Measurements from ENCODE around the gene CADPS. TPM values are rescaled to one million over a fixed set of nuclear protein-coding genes. Genes with fewer than 3 reads are reported as not detected.

CADPS gene
- total RNA-seq, 1 donor: not detected

DNA sequence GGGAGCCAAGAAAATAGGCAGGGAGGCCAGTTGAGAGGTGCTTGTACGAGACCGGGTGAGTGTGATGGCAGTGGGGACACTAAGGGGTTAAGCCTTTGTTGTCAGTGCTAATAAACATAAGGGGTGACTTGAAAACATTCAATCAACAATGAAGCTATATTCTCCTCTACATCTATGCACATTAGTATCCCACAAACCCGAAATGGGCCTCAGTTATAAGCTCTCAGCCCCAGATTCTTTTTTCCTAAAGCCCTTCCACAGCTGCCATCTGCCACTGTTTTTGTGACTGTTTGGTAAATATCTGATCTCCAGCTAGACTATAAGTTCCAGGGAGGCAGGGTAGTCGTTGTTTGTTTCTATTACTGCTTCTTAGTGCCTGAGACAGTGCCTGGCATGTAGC is 118.2 kb downstream of the CADPS start:
- no peak for DNase-seq (ENCODE audit: low read depth in 2 of 3, low spot score in 2 of 3)

DNA sequence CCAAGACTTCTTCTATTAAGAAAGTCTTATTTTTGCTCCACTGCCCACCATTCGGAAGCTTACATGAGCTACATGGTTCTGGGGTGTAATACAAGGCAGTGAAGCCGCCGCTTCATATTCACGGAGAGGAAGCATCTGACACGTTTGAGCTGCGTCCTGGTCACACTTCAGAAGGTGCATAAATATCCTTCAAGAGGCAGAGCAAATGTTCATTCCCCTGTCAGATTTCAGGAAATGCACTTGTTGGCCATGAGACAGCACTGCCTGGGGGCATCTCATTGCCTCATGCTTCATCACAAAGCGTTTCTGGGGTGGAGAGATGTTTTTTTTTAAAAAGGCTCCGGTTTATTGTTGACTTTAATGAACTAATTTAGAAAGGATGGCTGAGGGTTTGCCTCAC is 119.9 kb downstream of the CADPS start:
- no peak for DNase-seq (ENCODE audit: low read depth in 2 of 3, low spot score in 2 of 3)

DNA sequence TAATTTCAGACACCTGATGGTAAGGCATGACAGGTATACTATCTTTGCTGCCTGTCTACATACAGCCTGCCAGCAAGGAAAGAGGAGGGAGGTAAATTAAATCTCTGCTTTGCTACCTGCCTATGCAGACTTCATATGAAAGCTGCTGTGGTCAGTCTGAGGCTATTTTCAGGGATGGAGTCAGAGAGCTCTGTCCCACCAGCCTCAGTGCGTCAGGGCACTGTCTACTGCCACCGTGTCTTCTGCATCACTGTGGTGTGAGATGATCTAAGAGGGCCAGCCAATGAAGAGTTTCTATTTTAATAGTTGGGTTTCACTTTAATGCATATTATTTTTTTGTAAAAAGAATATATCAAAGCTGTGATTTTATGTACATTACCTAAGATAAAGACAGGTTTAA is 125.6 kb downstream of the CADPS start:
- DNase-seq (ENCODE audit: low read depth in 2 of 3, low spot score in 2 of 3): no peak

DNA sequence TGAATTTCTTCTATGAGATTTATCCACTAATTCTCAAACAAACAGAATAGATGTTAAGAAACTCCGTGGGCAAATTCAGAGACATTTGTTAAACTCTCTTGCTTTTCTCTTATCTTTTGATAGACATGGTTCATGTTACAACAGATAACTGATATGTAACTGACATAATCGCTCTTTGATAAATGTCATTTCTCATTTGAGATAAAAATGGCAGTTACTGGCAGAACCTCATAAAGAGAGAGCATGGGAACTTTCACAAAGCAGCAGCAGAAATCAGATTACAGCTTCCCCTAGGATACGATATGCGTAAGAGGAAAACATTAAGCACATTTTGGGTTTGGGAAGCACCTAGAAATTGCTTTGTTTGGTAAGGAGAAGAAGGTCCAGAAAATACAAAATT is 126.1 kb downstream of the CADPS start:
- no peak for DNase-seq (ENCODE audit: low read depth in 2 of 3, low spot score in 2 of 3)

DNA sequence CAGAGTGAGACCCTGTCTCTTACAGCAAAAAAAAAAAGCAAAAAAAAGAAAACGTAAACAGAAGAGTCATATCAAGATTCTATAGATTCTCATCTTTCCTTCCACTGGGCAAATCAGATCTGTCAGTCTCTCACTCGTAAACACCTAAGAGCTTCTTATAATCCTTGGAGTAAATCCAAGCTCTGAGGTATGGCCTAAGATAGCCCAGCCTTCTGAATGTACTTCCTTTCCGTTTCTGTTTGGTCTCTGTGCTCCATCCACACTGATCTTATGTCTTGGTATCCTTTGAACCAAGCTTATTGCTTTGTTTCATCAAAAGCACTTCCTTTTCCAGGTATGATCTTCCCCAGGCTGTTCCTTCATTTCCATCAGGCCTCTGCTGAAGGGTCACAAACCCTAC is 137.8 kb downstream of the CADPS start:
- DNase-seq (ENCODE audit: low read depth in 2 of 3, low spot score in 2 of 3): no peak

DNA sequence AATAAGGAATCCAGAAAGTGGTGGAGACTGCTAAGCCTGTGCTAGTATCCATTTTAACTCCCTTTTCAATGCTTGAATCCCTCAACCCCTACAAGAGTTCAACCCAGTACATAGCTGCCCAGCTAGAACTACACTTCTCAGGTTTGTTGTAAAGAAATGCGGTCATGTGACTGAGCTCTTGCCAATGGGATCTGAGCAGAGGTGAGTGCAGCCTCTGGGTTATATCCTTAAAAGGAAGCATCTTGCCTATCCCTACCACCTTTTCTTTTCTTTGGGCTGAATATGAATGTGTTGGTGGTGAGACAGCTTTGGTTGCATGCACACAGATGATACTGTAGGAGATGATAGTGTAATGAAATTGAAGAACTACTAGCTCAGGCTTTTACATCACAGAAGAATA is 139.7 kb downstream of the CADPS start:
- DNase-seq (ENCODE audit: low read depth in 2 of 3, low spot score in 2 of 3): no peak

DNA sequence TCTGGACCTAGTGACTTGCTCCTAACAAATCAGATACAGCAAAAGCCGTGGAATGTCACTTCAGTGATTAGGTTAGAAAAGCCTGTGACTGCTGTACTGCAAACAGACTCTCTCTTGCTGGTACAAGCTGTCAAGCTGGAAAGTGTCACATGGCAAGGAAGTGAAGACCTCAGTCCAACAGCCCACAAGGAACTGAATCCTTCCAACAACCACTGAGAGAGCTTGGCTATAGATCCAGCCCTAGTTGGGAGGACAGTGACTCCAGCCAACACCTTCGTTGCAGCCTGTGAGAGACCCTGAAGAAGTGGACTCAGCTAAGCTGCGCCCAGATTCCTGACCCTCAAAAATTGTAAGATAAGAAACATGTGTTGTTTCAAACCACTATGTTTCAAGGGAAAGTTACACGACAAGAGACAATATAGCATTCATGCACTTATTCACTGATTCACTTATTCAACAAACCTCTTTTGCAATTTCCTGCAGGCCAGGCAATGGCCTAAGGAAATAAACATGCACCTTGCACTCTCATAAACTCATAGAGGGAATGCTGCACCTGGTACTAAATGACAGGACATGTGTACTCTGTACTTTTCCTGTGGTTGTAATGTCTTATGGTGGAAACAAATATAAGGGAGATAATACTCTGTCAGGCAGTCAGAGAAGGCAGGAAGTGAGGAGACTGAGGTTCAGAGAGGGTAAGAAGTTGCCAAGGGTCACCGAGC is 142.9 kb downstream of the CADPS start:
- DNase-seq (ENCODE audit: low read depth in 2 of 3, low spot score in 2 of 3): no peak

DNA sequence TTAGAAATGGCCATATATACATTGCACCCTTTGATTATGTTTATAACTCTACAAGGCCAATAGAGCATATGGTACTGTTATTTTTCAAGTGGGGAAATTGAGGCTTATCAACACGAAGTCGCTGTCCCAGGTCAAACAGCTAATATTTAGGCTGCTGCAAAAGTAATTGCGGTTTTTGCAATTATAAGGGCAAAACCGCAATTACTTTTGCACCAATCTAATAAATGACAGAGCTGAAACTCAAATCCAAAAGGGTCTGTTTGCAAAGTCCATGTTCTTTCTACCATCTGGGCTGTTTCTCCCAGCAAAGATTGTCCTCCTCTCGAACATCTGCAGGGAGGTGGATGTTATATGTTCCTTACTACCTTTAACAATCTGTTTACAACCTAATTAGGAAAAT is 147.2 kb downstream of the CADPS start:
- no peak for DNase-seq (ENCODE audit: low read depth in 2 of 3, low spot score in 2 of 3)

DNA sequence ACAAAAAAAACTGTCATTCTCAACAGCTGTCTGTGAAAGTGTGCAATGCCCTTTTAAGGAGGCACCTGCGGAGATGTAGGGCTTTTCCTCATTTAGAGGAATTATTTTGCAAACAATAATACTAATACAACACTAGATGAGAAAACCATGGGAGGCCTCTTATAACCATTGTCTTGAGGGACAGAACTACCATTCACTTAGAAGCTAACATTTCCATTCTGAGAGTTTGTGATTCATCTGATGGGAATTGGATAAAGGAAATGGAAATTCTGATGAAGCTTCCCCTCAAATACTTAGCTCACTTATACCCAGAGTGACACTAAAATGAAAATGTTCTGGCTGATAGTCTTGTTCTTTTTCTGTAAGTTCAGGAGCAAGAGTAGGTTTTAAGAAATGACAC is 147.7 kb downstream of the CADPS start:
- no peak for DNase-seq (ENCODE audit: low read depth in 2 of 3, low spot score in 2 of 3)

DNA sequence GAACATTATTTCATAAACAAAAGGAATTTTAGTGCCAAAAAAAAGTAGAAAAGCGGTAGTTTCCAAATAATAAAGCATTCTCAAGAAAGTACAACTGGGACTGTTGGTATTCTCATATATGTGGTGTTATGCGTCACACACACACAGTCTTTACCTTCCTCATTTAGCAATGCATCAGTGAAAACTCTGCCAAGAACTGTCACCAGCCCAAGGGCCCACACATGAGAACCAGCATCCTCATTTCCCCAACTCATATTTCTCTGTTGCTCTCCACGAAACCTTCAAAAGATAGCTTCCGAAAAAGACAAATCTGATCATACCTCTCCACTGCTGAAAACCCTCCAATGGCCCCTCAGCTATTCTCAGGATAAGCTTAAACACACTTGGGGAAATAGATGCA is 150.7 kb downstream of the CADPS start:
- DNase-seq (ENCODE audit: low read depth in 2 of 3, low spot score in 2 of 3): no peak

DNA sequence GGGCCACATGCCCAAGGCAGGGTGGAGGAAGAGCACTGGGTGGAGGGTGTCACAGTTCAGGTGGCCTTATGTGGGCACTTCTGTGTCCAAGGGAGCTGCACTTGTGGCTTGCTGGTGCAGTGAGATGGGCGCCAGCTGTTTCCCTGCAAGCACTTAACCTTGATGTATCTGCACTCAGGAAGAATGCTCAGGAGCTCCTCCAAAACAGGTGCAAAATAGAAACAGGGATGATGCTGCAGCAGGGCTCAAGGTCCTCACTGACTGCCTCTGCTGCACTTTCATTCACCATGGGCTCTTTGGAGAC is 151.3 kb downstream of the CADPS start:
- no peak for DNase-seq (ENCODE audit: low read depth in 2 of 3, low spot score in 2 of 3)

DNA sequence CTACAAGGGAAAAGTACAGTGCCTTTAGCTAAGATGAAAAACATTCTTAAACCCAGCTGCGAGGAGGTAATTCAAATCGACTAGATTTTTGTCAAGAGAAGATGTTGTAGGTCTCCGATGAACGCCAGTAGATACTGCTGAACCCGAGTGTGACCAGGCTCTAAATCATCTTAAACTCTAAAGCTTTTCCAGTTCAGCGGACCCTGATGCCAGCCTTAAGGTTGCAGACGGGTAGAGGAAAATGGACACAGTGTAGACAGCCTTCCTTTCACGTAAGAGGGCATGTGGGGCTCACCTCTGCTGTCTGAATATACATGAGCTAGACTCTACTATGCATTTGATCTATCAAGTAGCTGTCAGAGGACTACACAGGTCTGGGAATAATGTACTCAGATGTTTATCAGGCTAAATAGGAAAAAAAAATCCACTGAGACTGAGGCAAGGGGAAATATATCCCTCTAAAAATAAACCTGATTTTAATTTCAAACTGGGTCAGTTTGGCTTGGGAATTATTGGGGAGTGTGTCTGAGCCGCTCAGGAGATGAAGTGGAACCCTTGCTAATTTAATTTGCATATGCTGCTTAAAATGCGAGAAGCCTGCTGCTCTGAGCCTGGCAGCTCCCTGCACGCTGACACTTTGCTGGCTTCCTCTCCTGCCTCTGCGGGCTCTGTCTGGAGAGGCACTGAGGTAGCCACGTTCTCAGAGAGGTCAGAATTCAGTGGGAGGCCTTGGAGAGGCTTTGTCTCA is 151.9 kb downstream of the CADPS start:
- no peak for DNase-seq (ENCODE audit: low read depth in 2 of 3, low spot score in 2 of 3)

DNA sequence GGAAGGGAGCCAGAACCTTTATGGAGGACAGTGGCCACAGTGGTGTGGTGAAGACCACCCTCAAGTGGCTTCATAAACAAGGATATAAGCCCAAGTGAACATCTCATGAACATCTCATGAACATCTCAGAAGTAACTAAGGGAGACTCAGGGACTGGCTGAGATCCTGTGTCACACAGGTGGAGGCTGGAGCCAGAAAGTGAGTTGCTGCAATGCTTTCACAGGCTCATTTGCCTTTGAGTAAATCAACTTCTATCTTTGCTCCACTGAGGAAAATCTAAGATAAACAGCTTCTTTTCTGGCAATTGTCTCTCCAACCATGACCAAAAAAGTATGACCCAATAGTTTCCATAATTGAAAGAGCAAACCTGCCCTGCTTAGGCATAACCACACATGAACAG is 152.9 kb downstream of the CADPS start:
- no peak for DNase-seq (ENCODE audit: low read depth in 2 of 3, low spot score in 2 of 3)

DNA sequence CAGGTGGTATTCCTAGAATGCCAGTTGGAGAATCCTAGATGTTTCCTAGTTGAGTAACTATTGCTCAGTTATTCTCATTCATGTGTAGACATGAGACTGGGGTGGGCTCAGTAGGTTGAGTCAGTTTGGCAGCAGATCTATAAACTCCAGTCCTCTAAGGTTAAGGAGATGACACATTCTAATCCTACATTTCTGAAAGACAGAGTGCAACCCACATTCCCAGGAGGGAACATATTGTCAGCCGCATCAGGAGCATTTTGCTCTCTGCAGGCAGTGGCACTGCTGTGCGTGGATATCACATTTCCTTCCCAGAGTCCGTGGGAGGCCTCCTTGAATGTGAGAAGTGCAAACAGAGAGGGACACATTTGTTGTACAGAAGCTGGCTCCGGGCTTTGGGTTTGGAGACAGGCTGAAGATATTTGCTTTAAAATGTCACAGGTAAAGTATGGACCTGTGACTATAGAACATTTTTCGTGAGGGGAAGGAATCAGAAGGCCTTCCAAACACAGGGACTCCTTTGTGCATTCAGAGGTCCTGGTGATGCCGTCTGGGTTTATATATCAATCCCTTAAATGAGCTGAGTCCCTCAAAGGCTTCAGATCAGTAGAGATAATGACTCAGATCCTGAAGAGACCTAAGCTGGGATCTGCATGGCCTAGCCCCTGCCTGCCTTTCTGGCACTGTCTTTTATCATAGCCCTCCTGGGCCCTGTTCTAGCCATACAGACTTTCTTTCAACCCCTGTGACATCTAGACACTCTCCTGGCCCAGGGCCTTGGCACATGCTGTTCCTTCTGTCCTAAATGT is 156.5 kb downstream of the CADPS start:
- no peak for DNase-seq (ENCODE audit: low read depth in 2 of 3, low spot score in 2 of 3)

DNA sequence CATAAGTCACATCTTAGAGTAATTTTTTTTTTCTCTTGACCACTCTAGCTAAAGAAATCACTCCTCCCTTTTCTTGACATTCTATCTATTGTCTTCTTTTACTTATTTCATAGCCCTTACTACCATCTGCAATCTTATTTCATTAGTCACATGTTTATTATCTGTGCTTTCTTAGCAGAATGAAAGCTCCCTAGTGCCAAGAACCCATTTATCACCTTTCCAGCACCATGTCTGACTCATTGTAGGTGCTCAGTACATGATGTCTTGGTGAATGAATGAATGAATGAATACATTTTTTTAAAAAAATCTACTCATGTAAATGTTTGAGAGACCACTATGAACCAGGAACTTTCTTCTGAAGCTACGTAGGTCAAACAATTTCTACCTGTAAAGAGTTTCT is 157.2 kb downstream of the CADPS start:
- DNase-seq (ENCODE audit: low read depth in 2 of 3, low spot score in 2 of 3): no peak

DNA sequence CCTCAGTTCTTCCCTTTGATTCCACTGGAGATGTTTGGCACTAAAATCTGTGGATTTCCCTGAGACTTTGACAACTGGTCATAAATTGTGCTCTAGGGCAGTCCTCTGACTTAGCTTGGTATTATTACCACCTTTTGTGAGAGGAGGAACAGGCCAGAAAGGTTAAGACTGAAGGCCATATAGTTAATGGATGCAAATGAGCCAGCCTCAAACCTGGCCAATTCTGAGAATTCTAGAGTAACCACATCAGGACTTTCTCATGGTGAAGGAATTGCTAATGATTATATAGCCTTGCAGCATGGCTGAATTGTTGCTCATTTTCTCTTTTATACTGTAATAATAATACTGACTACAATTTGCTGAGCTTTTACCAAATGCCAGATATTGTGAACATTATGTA is 162.5 kb downstream of the CADPS start:
- no peak for DNase-seq (ENCODE audit: low read depth in 2 of 3, low spot score in 2 of 3)

DNA sequence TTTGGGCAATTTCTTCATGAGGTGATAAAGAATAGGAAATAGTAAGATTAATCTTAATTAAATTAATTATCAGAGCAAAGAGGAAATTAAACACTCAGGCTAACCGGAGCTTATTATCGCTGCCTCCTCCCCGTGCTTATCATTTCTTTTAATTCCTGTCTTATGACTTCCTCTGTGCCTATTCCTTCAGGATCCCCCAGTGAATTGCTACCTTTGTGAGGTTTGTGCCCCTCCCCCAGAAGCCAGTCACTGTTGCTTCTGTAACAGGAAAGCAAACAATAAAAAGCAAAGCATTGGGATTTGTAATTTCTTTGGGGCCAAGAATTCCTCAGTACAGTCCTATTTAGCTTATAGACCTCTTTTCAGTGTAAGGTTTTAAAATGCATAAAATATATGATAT is 164.5 kb downstream of the CADPS start:
- no peak for DNase-seq (ENCODE audit: low read depth in 2 of 3, low spot score in 2 of 3)

DNA sequence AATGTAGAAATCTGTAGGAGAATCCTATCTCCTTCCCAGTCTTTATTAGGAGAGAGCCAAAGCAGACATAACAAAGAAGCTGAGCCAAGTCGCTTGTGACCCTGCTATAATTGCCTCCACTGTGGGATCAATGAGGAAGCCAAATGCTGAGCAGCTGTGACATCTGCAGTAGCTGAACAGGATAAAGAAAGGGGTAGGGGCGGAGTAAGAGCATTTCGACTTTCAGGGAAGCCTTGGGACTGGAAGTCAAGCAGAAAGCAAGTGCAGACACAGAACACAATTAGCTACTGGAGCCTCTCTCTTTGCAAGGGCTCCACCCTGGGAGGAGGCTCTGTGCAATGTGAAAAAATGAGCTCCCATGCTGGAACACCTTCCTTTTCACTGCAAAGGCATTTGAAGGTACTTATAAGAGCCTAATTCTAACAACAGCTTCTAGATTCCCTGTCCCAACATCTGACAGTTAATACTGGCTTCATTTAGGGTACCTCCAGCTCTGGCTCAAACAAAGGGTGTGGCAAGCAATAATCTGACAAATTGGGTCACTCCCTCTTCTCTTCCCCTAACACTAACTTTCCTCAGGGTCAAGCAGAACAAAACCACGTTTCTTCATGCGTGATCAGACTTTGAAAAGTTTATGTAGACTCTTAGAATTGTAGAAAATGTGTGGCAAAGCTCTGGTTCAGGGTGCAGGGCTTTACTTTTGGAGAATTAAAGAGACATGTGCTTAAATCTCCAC is 166.4 kb downstream of the CADPS start:
- DNase-seq (ENCODE audit: low read depth in 2 of 3, low spot score in 2 of 3): no peak

DNA sequence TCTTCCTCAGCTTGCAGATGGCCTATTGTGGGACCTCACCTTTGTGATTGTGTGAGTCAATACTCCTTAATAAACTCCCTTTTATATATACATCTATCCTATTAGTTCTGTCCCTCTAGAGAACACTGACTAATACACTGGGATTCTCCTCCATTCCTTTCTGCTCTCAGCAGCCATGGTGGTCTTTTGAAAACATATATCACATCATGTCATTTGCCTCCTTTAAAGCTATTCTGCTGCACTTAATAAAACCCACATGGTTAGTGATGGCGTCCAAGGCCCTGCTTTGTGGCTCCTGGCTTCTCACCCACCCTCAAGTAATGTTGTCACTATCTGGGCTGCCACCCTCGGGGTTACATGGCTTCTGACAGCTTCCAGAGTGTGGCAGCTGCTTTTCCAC is 169.5 kb downstream of the CADPS start:
- no peak for DNase-seq (ENCODE audit: low read depth in 2 of 3, low spot score in 2 of 3)

DNA sequence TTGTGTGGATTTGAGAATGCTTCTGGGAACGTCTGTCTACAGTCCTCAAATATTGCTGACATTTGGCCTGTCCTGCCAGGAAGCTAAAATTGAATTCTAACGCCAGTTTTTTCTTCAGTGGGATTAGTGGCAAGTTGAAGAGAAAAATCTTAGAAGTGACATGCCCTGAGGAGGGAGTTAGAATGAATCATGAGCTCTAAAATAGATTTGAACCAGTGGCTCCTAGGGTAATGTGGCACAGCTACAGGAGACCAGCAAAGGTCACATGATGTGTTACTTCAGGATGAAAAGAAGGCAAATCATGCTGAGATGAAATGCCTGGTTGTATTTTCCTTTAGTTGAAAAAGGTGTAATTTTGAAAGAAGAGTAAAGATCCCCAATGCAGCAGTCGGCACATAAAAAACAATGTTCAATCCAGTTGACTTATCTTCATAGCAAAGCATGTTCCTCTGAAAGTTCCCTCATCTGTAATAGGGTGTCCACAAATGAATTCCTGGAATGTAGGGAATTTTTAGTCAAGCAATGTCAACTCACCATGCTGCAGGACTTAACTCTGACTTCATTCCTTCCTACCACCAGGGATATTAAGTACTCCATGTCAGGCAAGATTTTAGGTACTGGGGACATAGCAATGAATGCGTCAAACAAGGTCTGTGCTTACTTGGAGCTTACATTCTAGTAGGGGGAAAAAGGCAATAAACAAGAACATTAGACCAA is 171.6 kb downstream of the CADPS start:
- no peak for DNase-seq (ENCODE audit: low read depth in 2 of 3, low spot score in 2 of 3)

DNA sequence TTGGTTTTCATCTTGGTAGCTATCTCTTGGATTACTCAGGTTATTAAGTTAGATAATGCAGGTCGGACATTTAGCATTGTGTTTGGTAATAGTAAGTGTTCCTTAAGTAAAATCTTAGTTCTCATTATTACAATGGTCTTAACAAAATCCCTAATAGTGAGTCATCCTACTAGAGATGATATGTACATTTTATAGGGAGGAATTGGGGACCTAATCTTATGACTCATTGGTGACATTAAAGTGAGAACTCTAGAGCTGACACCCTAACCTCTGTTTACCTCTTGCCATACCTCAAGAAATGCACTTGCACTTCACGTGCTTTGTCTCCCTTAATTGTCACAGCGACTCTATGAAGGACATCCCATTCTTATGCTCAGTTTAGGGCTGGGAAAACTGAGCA is 174.9 kb downstream of the CADPS start:
- no peak for DNase-seq (ENCODE audit: low read depth in 2 of 3, low spot score in 2 of 3)

Measured in hematopoietic multipotent progenitor cell (in vitro differentiated cells).